Brain microvascular endothelial cell (primary cell): ENCODE results near the gene MYOG.

ENCODE experiments used
- DNase-seq: peaks from one replicate; pipeline ENCODE4 v3.0.0-alpha.2; 2020
- H3K27ac ChIP-seq: fragments of 250-450 bp; sonication (Bioruptor Pico); 2 replicates; pipeline ENCODE4 v1.5.1; 2020; ENCODE audit warnings: mild to moderate bottlenecking, moderate library complexity
- H3K27me3 ChIP-seq: fragments of 250-450 bp; sonication (Bioruptor Pico); replicated peaks from 2 replicates; pipeline ENCODE4 v1.5.1; 2020; ENCODE audit warnings: mild to moderate bottlenecking
- H3K36me3 ChIP-seq: fragments of 250-450 bp; sonication (Bioruptor Pico); replicated peaks from 2 replicates; pipeline ENCODE4 v1.5.1; 2020; ENCODE audit warnings: mild to moderate bottlenecking
- H3K4me3 ChIP-seq: 2 replicates; pipeline ENCODE4 v1.5.1; 2011; ENCODE audit warnings: low read depth, mild to moderate bottlenecking, control low read depth, low read length, moderate library complexity
- in situ Hi-C: cut with HindIII; loops from 2 replicates; pipeline ENCODE4 v1.10.0; 2017; ENCODE audit warnings: low sequenced_read_pairs, low pct_ligation_motif_present
- TF ChIP-seq, protein P1 (sequence below): IDR thresholded peaks from 2 replicates; pipeline ENCODE4 v1.5.1; 2011; ENCODE audit warnings: low read depth, mild to moderate bottlenecking, moderate library complexity, low read length, control low read depth, inconsistent platforms; ENCODE audit errors: missing control alignments

The MYOG gene

DNA sequence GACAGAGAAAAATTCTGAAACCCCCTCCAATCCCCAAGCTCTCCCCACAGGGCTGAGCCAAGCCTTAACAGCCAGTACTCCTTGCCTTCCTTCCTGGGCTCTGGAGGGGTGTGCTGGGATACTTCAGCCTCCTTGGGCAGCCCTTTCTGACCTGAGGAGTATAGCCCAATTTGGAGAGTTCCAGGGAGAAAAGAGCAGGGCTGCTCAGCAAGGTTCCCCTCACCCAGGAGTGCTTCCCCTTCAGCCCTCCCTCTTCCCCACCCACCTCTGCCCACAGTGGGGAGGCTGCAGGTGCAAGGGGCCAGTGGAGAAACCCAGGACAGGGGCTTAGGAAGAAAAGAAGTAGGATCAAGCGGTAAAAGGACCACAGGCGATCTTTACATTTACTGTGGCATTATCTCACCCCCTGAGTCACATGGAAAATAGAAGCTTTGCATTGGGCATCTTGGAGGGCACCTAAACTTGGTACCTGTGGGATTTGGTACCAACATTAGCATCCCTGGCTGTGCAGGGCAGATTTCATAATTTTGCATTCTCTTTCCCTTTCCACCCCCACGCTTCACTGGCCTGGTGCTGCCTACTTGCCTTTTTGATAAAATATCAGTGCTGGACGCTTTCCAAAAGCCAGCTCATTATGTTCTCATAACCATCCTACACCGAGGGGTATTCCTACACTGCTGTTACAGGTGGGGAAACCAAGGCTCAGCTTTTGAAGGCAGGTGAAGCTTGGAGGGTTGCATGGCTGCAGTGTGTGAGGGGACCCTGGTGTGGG, 38.9 kb upstream of the MYOG start:
- DNase-seq = no peak
- in situ Hi-C loops = no loop called here
- H3K27me3 ChIP-seq = peaks cover 41% of the 10 kb centered on the region
- H3K36me3 ChIP-seq = no peaks in the 10 kb centered on the region
- TF ChIP-seq, protein P1, sequence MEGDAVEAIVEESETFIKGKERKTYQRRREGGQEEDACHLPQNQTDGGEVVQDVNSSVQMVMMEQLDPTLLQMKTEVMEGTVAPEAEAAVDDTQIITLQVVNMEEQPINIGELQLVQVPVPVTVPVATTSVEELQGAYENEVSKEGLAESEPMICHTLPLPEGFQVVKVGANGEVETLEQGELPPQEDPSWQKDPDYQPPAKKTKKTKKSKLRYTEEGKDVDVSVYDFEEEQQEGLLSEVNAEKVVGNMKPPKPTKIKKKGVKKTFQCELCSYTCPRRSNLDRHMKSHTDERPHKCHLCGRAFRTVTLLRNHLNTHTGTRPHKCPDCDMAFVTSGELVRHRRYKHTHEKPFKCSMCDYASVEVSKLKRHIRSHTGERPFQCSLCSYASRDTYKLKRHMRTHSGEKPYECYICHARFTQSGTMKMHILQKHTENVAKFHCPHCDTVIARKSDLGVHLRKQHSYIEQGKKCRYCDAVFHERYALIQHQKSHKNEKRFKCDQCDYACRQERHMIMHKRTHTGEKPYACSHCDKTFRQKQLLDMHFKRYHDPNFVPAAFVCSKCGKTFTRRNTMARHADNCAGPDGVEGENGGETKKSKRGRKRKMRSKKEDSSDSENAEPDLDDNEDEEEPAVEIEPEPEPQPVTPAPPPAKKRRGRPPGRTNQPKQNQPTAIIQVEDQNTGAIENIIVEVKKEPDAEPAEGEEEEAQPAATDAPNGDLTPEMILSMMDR = no peak
- H3K4me3 ChIP-seq = no peak overlapping the region
- no peak overlapping the region for H3K27ac ChIP-seq

- Histone ChIP-seq H3K36me3 (no peaks in the 10 kb centered on the region), H3K27me3 (peaks cover 44% of the 10 kb centered on the region), H3K4me3 (no peak overlapping the region), H3K27ac (no peak overlapping the region)
- in situ Hi-C loops = no loop called here
- no peak for DNase-seq
- TF ChIP-seq, protein P1 = no peak
Observed at GRCh38 chr1:203124011-203124410, 38.2 kb upstream of the MYOG start.

- TF ChIP-seq, protein P1 = no peak
- no peak overlapping the region for H3K27ac ChIP-seq
- no peak overlapping the region for H3K4me3 ChIP-seq
- in situ Hi-C loops = no loop called here
- H3K36me3 ChIP-seq = no peaks in the 10 kb centered on the region
- no peak for DNase-seq
- peaks cover 39% of the 10 kb centered on the region for H3K27me3 ChIP-seq
Observed at GRCh38 chr1:203122159-203122558, 36.3 kb upstream of the MYOG start.

DNA sequence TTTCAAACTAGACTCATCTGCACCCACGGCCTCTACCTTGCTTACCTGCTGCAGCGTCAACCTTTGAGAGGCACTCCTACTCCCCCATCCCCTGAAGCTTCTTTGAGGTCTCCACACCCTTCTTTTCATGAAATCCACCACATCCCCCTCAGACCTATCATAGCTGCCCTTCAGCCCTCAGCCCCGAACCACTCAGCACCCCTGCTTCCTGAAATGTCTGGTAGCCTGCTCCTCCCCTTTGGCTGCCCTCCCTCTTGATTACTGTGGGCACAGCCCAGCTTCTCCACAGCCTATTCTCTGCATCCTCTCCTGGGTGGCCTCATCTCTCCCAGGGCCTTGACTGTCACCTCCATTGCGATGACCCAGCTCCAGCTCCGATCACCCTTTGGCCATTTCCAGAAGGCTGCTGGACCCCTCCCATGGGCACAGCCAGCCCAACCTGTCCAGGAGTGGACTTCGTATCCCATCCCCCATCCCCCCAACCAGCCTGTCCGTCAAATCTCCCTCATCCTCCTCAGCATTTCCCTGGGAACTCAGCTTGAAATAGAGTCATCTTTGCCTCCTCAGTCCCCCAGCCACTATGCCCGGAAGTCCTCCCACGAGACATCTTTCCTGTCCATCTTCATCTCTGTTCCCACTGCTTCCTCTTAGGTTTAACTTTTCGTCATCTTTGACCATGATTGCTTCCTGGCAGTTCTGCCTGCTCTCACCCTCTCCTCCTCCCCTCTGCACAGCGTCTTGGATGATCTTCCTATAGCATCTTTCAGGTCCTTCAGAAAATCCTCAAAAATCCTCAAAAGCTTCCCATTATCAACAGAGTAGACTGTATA, 35.6 kb upstream of the MYOG start:
- Histone ChIP-seq H3K27me3 (peaks cover 31% of the 10 kb centered on the region), H3K27ac (no peak overlapping the region), H3K36me3 (no peaks in the 10 kb centered on the region), H3K4me3 (no peak overlapping the region)
- TF ChIP-seq, protein P1 = no peak
- in situ Hi-C loops = no loop called here
- DNase-seq = no peak

DNA sequence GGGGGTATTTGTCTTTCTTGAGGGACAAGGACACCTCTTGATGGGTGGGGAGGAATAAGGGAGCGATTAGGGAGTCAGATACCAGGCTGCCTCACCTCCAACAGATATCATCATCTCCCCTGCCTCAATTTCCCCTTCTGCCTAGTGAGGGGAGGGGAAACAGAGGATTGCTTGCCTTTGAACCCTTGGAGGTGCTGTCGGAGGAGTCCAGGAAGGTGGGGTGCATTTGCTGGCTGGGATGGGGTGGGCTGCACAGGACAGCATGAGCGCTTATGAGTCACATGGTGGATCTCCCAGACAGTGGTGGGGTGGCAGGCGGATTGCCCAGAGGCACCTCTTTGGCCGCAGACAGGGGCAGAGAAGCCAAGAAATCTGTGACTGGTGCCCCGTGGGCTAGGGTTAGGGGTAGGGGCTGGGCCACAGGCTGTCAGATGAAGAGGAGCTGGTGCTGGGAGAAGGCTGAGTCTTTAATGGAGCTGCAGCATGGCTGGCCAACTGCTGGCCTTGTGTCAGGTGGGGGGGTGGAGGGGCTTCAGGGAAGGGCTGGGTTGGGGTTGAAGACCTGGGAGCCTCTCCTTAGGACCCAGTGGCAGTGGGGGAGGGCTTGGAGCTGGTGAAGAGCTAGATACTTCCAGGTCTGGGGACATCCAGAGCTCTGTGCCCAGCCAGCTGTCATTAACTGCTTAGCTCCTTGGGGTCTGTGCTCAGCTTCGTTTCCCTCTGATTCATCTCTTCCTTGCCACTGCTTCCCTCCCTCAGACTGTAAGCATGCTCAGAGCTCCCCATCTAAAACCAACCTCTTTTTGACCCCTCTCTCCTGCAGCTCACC, 34.7 kb upstream of the MYOG start:
- in situ Hi-C loops = no loop called here

More for the DNA sequence above, 34.7 kb upstream of the MYOG start:
- peaks cover 31% of the 10 kb centered on the region for H3K27me3 ChIP-seq
- no peaks in the 10 kb centered on the region for H3K36me3 ChIP-seq
- TF ChIP-seq, protein P1 = no peak
- H3K27ac ChIP-seq = no peak overlapping the region
- H3K4me3 ChIP-seq = no peak overlapping the region
- no peak for DNase-seq
